ENCODE measurements around the gene SHISA5. TPM values are rescaled to one million over a fixed set of nuclear protein-coding genes. Genes with fewer than 3 reads are reported as not detected.
"Not testable (repeated sequence)": the region's sequence is repeated elsewhere in the genome, so short reads cannot be mapped to it uniquely, and the experiment has no call there.

The SHISA5 gene
- total RNA-seq, 1 experiment from 2014 or later, result 137 TPM

GRCh38 chr3:48465237-48465530 is 38.8 kb downstream of the SHISA5 start (continued):
- TF ChIP-seq CTCF (IDR thresholded peaks at IDR 0.05), result no peak

GRCh38 chr3:48464713-48465221 is 39.2 kb downstream of the SHISA5 start:
- H3K4me3 Mint-ChIP-seq, result no peak overlapping the region
- ChIA-PET CTCF (interaction anchor here (0.6 to 3.0 kb wide), 9 partner anchors 8 to 93 kb away, joined by 3 to 23 read pairs (median 5); no protein-coding TSS in a partner anchor), POLR2A (interaction anchor here (2.1 kb wide), 1 partner anchor 18 kb away, joined by 8 read pairs; the partner anchor contains the start of gene ATRIP)
- H3K36me3 Mint-ChIP-seq, result peaks cover 30% of the 10 kb centered on the region
- TF ChIP-seq FOXP1 (CRISPR knock-in tag; IDR thresholded peaks at IDR 0.05; ENCODE audit: borderline replicate concordance), result no peak
- TF ChIP-seq ZNF219 (CRISPR knock-in tag; IDR thresholded peaks at IDR 0.05; ENCODE audit: borderline replicate concordance), result no peak
- no peak for TF ChIP-seq IRF2 (CRISPR knock-in tag; IDR thresholded peaks at IDR 0.05; ENCODE audit: borderline replicate concordance, low read depth)
- TF ChIP-seq NFATC4 (CRISPR knock-in tag; IDR thresholded peaks at IDR 0.05), result no peak
- H3K9me3 Mint-ChIP-seq, result no peaks in the 10 kb centered on the region
- H3K27ac Mint-ChIP-seq, result peak overlapping the region; percentile 97
- no peaks in the 10 kb centered on the region for H3K27me3 Mint-ChIP-seq (ENCODE audit: low read depth)
- ATAC-seq, result no peak
- H3K4me1 Mint-ChIP-seq, result peaks cover 18% of the 10 kb centered on the region
- no peak for DNase-seq (ENCODE audit: low spot score)

GRCh38 chr3:48463703-48464102 is 40.3 kb downstream of the SHISA5 start:
- DNase-seq (ENCODE audit: low spot score) (no peak), ATAC-seq (no peak)
- Mint-ChIP-seq H3K4me3 (no peak overlapping the region), H3K27me3 (ENCODE audit: low read depth) (no peaks in the 10 kb centered on the region), H3K36me3 (peaks cover 28% of the 10 kb centered on the region), H3K9me3 (no peaks in the 10 kb centered on the region), H3K27ac (no peak overlapping the region), H3K4me1 (peaks cover 18% of the 10 kb centered on the region)
- CTCF ChIA-PET, result interaction anchor here (0.5 to 3.4 kb wide), 5 partner anchors 10 to 1883 kb away, joined by 3 to 23 read pairs (median 5); no protein-coding TSS in a partner anchor
- POLR2A ChIA-PET, result interaction anchor here (2.1 kb wide), 1 partner anchor 17 kb away, joined by 8 read pairs; the partner anchor contains the start of gene ATRIP
- no peak for TF ChIP-seq JUN (CRISPR knock-in tag; IDR thresholded peaks at IDR 0.05)

- ATAC-seq; H3K27ac Mint-ChIP-seq; POLR2A ChIA-PET; H3K27me3 Mint-ChIP-seq (ENCODE audit: low read depth); H3K9me3 Mint-ChIP-seq; H3K4me3 Mint-ChIP-seq; DNase-seq (ENCODE audit: low spot score): not testable (repeated sequence)
- peaks cover 15% of the 10 kb centered on the region for H3K4me1 Mint-ChIP-seq
- H3K36me3 Mint-ChIP-seq, result peaks cover 26% of the 10 kb centered on the region
- CTCF ChIA-PET, result interaction anchor here (0.5 to 3.4 kb wide), 4 partner anchors 12 to 49 kb away, joined by 3 to 14 read pairs (median 4); no protein-coding TSS in a partner anchor
These were observed 42.2 kb downstream of the SHISA5 start for GRCh38 chr3:48461767-48462166.

- POLR2A ChIA-PET, result no interaction called here
- H3K4me1 Mint-ChIP-seq, result peaks cover 6% of the 10 kb centered on the region
- peaks cover 28% of the 10 kb centered on the region for H3K36me3 Mint-ChIP-seq
- CTCF ChIA-PET, result interaction anchor here (1.9 kb wide), 1 partner anchor 13 kb away, joined by 6 read pairs; no protein-coding TSS in a partner anchor
- H3K4me3 Mint-ChIP-seq, result no peak overlapping the region
- H3K9me3 Mint-ChIP-seq, result no peaks in the 10 kb centered on the region
- DNase-seq (ENCODE audit: low spot score) (no peak), ATAC-seq (no peak)
- H3K27ac Mint-ChIP-seq, result no peak overlapping the region
- no peaks in the 10 kb centered on the region for H3K27me3 Mint-ChIP-seq (ENCODE audit: low read depth)
- TF ChIP-seq ZNF416 (CRISPR knock-in tag; IDR thresholded peaks at IDR 0.05) (no peak), IRF2 (CRISPR knock-in tag; IDR thresholded peaks at IDR 0.05; ENCODE audit: borderline replicate concordance, low read depth) (no peak), HMGXB4 (CRISPR knock-in tag; IDR thresholded peaks at IDR 0.05) (no peak), NFATC4 (CRISPR knock-in tag; IDR thresholded peaks at IDR 0.05) (no peak), TCF7 (CRISPR knock-in tag; IDR thresholded peaks at IDR 0.05; ENCODE audit: low read depth) (no peak), E2F5 (CRISPR knock-in tag; IDR thresholded peaks at IDR 0.05) (no peak), STAT6 (CRISPR knock-in tag; conservative IDR thresholded peaks at IDR 0.05; ENCODE audit: low read depth) (no peak), OVOL2 (CRISPR knock-in tag; IDR thresholded peaks at IDR 0.05; ENCODE audit: borderline replicate concordance) (no peak), ATF2 (CRISPR knock-in tag; IDR thresholded peaks at IDR 0.05; ENCODE audit: borderline replicate concordance, low read depth) (no peak), SMAD3 (CRISPR knock-in tag; IDR thresholded peaks at IDR 0.05; ENCODE audit: borderline replicate concordance) (no peak), NFE2L1 (CRISPR knock-in tag; IDR thresholded peaks at IDR 0.05) (no peak), GABPB1 (CRISPR knock-in tag; IDR thresholded peaks at IDR 0.05) (no peak), GRHL2 (CRISPR knock-in tag; IDR thresholded peaks at IDR 0.05; ENCODE audit: insufficient replicate concordance, severe bottlenecking) (no peak)
These were observed 43.5 kb downstream of the SHISA5 start for GRCh38 chr3:48460517-48460902.
